ENCODE results near the gene TYK2.
"Not testable (repeated sequence)": the region's sequence is repeated elsewhere in the genome, so short reads cannot be mapped to it uniquely, and the experiment has no call there.

TYK2 gene

DNA sequence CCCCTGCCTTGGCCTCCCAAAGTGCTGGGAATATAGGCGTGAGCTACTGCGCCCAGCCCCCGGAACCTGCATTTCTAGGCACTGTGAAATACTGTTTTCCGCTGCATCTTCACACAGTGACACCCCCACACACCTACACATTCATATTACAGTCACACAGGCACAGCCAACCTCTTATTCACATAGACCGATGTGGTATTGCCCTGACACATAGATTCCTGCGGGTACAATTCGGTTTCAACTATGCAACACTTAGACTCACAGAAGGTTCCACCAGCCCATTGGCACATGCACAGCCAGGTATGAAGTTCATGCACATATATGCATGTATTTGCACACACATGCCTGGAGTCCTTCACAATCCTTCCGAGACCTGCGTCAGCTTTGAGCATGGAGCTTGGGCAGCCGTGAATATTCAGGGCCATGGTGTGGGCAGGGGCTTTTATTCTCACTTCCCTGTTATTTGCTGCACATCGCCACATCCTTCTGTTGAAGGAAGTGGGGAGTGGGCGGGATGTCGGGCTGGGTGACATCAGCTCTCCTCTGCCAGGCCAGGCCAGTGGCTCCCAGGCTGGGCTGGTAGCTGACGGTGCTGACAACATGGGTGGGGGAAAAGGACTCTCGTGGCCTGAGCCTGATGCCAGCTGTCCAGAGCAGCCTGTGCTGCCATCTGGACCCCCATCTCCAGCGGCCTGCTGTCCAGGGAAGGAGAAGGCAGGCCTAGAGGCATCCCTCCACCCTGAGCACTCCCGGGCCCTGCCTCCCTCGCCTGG is 28.3 kb upstream of the TYK2 start:
- DNase-seq (ENCODE audit: low spot score): no peak

DNA sequence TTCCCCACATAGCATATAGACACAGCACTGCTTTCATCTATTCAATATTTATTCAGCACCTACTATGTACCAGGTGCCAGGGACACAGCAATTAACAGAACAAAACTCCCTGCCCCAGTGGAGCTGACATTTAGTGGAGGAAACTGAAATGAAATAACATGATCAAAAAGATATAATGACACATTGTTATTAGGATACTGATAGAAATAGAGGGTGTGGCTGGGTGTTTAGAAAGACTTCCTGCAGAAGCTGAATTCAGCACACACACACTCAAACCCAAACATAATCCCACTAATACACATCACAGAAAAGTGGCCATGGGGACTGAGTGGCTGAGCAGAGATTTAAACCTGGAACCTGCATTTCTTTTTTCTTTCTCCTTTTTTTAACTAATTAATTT is 26.7 kb upstream of the TYK2 start:
- no peak for DNase-seq (ENCODE audit: low spot score)

DNA sequence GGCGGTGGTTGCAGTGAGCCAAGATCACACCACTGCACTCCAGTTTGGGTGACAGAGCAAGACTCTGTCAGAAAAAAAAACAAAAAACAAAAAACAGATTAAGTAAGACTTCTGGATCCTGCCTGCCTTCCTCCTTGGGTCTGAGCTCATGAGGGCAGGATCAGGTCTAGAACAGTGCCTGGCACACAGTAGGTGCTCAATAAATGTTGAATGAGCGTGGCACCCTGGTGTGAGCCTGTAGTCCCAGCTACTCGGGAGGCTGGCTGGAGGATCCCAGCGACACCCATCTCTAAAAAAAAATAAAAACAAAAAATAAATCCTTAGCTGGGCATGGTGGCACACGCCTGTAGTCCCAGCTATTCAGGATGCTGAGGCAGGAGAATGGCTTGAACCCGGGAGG is 25.8 kb upstream of the TYK2 start:
- no peak for DNase-seq (ENCODE audit: low spot score)

DNA sequence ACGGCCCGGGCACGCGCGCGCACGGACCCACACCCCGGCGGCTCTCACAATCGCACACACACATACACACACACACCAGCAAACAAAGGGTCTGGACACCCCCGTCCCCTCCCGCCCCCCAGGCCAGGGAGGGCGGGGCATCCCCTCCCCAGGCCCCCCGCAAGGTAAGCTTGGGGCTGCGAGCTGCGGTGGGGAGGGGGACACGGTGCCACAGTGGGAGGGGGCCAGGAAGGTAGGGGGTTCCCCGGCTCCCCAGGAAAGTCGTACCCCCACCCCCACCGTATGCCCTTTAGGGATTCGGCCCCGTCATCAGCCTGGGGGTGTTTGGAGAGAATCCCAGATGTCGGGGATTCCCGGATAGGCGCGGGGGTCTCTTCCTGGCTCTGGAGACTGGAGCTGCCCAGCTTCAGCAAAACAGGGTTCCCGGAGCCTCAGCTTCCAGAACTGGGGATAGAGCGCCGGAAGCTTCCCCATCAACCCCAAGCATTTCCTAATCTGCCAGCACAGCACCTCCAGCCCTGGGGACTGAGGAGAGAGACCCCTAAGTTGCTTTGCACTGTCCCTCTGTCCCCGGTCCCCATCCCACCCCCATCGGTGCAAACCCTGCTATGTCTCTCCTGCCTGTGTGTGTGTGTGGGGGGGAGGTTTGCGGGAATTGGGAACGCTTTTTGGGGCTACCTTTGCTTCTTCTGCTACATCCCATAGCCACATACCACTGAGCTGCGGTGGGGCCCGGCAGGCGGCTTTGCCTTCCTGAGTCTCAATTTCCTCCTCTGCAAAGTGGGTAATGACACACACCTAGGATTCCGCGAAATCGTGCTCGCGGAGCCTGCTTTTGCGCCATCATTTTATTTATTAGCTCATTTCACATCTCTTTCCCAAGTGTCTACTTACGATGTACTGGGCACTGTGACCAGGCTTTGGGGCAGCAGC is 24.8 kb upstream of the TYK2 start:
- no peak for DNase-seq (ENCODE audit: low spot score)

DNA sequence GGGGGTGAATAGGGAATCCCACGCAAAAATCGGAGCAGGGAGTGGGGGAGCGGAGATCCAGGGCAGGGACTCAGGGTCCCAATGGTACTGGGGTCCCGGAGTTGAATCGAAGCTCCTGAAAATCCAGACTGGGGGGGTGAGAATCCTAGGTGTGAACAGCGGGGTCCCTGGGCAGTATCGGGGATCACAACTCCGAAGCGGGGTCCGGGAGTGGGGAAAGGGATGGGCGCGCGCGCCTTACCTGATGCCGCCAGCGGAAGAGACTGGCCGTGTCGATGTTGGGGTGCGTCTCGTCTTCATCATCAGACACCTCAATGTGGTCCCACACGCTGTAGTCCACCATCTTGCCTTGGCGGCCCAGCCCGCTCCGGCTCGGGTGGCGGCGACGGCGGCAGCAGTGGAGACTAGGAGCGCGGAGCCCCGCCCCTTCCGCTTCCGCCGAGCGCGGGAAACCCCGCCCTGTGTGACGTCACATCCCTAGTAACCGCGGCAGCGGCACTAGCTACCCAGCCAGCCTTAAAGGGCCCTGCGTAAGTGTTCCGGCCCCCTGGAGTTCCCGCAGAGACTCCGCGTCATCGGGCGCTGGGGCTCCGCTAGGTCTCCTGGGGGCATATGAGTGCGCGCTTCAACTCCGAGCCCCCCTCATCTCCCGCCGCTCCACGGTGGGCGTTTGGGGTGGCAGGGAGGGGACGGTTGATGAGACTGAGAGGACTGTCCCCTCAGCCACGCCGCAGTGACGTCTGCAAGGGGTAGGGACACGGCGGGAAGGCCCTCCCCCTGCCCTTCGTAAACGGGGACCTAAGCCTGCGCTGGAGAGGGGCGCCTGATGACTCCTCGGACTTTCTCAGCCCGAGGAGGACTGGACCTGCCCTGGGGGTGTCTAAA is 23.0 kb upstream of the TYK2 start, which contains the start of gene CDC37:
Gene CDC37, minus strand, starts transcription at position 406 of the 885 bp plus-strand sequence. Its CDS starts 63 bp downstream, at position 343.
- peak; percentile 90 for DNase-seq (ENCODE audit: low spot score)

DNA sequence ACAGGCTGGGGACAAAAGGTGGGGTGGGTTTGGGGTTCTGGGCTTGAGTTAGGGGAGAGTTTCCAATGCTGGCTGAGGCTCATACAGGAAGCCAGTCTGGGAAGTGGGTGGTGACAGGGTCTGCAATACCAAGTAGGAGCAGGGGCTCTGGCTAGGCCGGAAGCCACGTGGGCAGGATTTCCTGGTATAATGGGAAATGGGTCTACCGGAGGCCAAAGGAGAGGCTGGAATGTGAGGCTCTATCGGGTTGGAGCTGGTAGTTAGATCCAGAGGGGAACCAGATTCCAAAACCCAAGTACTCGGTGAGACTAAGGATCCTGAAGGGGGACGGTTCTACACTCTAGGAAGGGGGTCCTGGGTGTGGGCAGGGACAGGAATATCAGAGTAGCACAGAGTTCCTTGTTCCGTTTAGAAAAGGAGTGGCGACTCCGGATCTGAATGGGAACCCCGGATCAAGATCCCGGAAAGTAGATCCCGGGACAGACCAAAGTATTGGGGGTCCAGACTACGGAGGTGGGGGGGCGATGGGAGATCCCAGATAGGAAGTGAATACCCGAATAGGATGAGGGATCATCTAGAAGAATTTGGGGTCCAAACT is 22.2 kb upstream of the TYK2 start:
- DNase-seq (ENCODE audit: low spot score): no peak

DNA sequence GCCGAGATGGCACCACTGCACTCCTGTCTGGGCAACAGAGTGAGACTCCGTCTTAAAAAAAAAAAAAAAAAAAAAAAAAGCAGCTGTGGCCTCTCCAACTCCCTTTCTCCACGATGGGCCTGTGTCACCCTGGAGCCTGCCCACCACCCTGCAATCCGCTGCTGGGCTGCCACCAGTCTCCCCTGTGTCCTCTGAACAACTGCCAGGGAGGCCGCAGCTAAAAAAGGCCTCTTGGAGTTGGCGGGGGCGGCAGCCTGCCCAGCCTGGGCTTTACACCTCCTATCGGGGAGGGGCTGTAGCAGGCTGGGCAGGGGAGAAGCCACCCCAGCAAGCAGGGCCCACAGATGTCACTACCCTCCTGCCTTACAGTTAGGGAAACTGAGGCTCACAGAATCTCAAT is 19.5 kb upstream of the TYK2 start:
- DNase-seq (ENCODE audit: low spot score): no peak

DNA sequence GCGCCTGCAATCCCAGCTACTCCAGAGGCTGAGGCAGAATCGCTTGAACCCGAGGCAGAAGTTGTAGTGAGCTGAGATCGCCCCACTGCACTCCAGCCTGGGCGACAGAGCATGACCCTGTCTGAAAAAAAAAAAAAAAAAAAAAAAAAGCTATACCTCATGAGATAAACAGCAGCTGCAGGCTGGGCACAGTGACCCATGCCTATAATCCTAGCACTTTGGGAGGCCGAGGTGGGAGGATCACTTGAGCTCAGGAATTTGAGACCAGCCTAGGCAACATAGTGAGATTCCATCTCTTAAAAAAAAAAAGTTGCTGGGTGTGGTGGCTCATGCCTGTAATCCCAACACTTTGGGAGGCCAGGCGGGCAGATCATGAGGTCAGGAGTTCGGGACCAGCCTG is 19.0 kb upstream of the TYK2 start:
- not testable (repeated sequence) for DNase-seq (ENCODE audit: low spot score)

DNA sequence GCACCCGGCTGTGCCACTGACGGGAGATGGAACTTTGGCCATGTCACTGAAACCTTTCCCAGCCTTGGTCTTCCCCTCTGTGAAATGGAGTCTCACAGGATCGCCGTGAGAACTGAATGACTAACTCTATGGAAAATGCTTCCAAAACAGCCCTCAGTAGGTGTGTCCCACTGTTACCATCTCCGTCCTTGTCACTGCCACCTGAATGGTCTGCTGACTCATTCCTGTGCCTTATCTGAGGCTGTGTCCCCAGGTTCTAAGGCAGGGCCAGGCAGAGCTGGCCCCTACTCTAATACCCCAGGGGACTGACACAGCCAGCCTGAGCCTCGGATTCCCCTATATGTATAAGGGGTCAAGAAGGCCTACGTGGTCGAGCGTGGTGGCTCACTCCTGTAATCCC is 18.4 kb upstream of the TYK2 start:
- no peak for DNase-seq (ENCODE audit: low spot score)

DNA sequence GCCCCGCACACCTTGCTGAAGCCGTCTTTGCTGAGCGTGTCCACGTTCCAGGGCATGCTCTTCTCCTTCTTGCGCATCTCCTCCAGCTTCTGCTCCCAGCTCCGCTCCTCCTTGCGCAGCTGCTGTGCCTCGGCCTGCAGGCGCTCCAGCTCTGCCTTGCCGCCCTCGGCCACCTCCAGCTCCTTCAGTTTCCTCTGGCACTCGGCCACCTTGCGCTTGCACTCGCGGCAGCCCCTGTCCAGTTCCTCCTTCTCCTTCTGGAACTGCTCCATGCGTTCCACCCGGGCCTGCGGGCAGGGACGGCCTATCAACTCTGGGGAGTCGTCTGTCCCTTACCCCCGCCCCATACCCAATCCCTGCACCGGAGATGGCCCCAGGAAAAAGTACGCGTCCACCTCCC is 15.5 kb upstream of the TYK2 start:
- DNase-seq (ENCODE audit: low spot score): no peak

DNA sequence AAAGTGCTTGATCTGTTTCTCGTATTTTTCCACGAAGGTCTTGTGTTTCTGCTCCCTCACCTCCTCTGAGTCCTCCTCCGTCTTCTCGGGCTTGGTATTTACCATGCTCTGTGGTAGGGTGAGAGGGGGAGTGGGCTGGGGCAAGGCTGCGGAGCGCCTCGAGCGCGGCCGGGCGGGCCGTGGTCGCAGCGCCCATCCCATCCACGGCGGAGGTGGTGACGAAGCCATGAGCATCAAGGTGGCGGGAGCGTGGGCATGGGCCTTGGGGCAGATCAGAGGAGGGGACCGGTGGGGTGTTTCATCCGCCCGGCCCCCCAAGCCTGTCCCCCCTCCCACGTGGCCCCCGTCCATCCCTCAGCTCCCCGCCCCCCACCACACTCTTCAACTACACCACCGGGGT is 15.1 kb upstream of the TYK2 start:
- no peak for DNase-seq (ENCODE audit: low spot score)

DNA sequence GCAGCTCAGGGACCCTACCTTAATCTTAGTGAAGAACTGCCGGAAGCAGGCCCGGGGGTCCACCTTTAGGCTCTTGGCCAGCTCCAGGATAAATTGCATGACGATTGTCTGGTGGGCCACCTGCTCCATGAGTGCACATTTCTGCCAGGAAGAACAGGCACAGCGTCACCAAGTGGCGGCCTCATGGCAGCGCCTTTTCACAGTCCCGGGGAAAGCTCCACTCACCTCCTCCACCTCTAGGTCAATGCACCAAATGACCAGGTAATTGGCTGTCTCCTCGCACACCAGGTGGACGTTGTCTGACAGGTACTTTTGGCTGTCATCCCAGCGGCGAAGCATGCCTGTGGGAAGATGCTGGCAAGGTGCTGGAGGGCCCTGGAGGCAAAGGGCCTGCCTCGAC is 14.6 kb upstream of the TYK2 start:
- no peak for DNase-seq (ENCODE audit: low spot score)

DNA sequence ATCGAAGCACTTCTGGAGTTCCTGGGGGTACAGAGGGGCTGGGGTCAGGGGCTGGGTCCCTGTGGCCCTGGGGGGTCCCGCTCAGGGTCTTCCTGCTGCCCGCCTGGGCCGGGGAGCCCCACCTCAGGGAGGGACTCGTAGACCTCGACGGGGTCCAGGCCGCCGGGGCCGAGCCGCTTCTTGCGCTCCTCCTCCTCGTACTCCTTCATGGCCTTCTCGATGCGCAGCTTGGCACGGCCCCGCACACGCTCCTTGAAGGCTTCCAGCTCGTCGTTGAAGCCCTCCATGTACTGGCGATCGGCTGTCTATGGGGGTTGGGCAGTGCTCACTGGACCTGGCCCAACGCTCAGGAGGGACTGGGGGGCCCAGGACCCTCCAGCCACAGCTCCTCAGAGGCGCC is 12.8 kb upstream of the TYK2 start:
- no peak for DNase-seq (ENCODE audit: low spot score)

DNA sequence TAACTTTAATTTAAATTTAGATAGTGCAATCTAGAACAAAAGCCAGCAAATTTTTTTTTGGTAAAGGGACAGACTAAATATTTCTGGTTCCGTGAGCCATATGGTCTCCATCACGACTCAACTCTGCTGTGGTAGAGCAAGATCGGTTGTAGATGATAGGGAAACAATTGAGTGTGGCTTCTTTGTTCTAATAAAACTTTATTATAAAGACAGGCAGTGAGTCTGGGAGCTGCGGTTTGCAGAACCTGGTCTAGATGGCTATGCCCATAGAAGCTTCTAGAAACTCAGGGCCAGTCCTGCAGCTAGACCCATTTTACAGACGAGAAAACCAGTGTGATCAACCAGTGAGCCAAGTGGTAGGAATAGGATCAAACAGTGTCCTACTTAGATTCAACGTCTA is 11.7 kb upstream of the TYK2 start:
- DNase-seq (ENCODE audit: low spot score): no peak

DNA sequence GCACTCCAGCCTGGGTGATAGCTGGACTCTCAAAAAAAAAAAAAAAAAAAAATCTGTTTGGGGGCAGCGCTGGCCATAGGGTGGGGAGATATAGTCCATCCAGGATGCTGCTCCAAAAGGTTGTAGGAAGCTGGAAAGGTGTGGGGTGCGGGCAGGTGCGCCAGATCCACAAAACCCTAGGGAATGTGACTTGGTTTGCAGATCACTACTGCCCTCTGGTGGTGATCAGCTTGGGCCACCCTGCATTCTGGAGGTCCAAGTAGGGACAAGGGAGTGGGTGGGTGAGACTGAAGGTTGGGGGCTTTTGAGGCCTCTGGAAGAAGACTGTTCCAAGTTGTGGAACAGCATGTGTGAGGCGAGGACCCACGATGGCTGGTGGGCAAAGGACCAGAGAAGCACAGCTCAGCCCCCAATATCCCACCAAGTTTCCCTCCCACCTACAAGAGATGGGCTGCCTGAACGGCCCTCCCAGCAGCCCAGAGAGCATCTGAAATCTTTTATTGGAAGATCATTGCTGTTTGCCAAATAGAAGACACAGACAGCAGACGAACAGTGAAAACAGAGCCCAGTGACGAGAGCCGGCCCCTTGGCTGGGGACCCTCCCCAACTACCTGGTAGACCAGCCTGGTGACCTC is 10.4 kb upstream of the TYK2 start:
- peak; percentile 66 for DNase-seq (ENCODE audit: low spot score)

DNA sequence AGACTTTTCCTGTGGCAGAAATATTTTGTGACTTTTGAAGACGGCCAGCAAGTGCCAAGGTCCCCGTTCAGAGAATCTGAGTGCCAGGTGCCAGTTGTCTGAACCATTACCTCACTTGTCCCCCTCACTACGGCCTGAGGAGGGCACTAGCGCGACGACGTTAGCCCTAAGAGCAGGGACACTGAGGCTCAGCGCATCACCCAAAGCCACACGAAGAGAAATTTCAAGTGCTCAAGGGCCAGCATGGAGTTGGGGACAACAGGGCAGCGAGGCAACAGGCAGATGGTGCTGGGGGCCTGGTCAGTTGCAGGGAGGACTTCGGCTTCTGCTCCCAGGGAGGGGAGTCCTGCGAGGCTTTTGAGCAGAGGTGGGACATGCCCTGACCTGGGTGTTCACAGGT is 9.5 kb upstream of the TYK2 start:
- DNase-seq (ENCODE audit: low spot score): no peak

DNA sequence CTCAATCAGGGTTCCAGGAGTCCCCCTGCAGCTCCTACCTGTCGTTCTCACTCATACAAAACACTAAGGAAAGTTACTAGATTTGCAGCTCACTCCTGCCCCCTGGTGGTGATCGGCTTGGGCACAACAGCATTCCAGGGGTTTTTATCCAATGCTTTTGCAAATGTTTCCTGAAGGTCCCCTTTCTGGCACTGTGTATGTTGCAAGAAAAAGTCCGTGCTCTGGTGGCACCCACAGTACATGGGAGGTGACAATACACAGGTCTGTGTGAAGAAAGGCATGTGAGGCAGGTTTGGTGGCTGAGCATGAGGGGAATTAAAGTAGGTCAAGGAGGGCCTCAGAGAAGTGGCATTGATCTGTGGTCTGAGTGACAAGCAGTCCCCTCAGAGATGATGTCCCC is 8.6 kb upstream of the TYK2 start:
- DNase-seq (ENCODE audit: low spot score): peak; percentile 75

DNA sequence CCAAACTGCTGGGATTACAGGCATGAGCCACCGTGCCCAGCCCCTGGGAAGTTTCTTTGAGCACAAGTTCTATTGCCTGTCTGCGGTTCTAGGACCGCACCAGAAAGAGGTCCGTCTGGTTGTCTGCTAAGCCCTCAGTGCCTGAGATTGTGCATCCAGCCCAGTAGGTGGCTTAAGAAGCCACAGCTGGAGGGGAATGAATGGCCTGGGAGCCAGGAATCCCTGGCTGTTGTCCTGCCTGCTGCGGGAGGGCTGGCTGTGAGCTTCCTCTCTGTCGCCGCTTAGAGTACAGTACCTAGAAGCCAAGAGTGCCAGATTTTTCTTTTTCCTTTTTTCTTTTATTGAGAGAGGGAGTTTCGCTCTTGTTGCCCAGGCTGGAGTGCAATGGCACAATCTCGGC is 4.2 kb upstream of the TYK2 start:
- no peak for DNase-seq (ENCODE audit: low spot score)

DNA sequence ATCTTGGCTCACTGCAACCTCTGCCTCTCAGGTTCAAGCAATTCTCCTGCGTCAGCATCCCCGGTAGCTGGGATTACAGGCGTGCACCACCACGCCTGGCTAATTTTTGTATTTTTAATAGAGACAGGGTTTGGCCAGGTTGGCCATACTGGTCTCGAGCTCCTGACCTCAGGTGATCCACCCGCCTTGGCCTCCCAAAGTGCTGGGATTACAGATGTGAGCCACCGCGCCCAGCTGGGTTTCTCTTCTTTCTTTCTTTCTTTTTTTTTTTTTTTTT is 2.8 kb upstream of the TYK2 start:
- DNase-seq (ENCODE audit: low spot score): not testable (repeated sequence)

DNA sequence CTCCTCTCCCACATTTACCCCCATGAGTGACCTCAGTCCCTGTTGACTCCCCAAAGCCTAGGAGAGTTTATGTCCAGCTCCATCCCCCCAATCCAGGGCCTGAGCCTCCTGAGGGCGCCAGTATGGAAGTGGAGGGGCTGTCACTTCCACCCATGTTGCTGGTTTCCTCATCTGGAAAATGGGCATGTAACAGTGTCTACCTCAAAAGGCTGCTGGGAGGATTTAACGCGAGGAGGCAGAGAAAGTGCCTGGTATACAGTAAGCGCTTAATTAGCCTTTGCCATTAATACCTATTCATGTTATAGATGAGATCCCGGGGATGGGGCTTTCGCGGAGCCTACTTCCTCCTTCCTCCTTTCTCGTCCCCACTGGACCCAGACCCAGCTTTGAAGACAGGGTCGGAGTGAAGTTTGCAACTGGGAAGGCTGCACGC is 476 bp downstream of the TYK2 start:
- no peak for DNase-seq (ENCODE audit: low spot score)

DNA sequence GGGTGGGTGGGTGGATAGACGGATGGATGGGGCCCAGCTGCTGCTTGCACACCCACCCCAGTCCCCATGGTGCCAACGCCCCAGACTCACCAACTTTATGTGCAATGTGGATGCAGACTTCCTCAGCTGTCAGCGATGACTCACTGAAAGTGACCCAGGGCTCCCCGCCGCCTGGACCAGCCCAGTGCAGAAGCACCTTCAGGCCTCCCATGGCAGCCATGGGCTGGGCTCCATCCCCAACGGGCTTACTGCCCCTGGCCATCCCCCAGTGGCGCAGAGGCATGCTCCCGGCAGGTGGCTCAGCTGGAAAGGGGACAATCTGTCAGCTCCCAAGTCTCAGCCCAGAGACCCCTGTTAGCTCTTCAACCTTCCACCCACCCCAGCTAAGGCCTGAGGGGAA is 2.2 kb downstream of the TYK2 start:
- DNase-seq (ENCODE audit: low spot score): no peak

All from SK-N-DZ (cell line).